ENCODE measurements around the gene CFDP1.

CFDP1 gene

DNA sequence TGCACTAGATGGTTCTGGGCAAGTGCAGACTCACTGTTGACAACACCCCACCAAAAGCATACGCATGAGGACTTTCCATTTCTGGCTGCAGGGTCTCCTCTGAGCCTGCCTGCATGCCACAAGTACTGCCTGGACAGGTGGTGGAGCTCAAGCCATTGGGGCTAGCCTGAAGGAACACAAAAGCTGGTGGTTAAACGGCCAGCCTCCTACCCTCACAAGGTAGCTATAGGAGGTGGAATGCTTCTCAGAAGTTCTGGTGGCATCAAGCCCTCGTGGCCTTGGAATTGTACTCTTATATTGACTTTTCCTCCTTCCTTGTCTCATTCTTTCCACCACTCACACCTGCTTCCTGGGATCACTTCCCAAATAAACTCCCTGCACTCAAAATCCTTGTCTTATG, 125.3 kb downstream of the CFDP1 start:
- Histone ChIP-seq H3K9me3 (ENCODE audit: control insufficient read depth, insufficient read depth, low read length) (no peaks in the 10 kb centered on the region), H3K4me2 (ENCODE audit: low read length) (no peak overlapping the region), H3K4me3 (ENCODE audit: low read length) (no peak overlapping the region), H3K27ac (ENCODE audit: low read depth, low read length) (no peak overlapping the region), H3K79me2 (ENCODE audit: control insufficient read depth, low read length) (no peaks in the 10 kb centered on the region), H3F3A (ENCODE audit: control insufficient read depth, insufficient read depth) (no peaks in the 10 kb centered on the region), H3K27me3 (ENCODE audit: control insufficient read depth, low read length) (no peaks in the 10 kb centered on the region), H4K20me1 (ENCODE audit: control insufficient read depth, insufficient read depth, low read depth, low read length) (0 out of 2 replicates have a peak, but pooled peaks cover 2% of the 10 kb centered on the region), H3K36me3 (ENCODE audit: control insufficient read depth, low read length) (peaks cover 14% of the 10 kb centered on the region), H3K4me1 (ENCODE audit: control insufficient read depth, low read length) (0 out of 2 replicates have a peak, but pooled peaks cover 3% of the 10 kb centered on the region), H3K9me2 (replicated peaks; ENCODE audit: control insufficient read depth, low read length) (no peaks in the 10 kb centered on the region)
- TF ChIP-seq EZH2phosphoT487 (IDR thresholded peaks at IDR 0.05; ENCODE audit: borderline replicate concordance, low read length): no peak
- TF ChIP-seq, protein P1, sequence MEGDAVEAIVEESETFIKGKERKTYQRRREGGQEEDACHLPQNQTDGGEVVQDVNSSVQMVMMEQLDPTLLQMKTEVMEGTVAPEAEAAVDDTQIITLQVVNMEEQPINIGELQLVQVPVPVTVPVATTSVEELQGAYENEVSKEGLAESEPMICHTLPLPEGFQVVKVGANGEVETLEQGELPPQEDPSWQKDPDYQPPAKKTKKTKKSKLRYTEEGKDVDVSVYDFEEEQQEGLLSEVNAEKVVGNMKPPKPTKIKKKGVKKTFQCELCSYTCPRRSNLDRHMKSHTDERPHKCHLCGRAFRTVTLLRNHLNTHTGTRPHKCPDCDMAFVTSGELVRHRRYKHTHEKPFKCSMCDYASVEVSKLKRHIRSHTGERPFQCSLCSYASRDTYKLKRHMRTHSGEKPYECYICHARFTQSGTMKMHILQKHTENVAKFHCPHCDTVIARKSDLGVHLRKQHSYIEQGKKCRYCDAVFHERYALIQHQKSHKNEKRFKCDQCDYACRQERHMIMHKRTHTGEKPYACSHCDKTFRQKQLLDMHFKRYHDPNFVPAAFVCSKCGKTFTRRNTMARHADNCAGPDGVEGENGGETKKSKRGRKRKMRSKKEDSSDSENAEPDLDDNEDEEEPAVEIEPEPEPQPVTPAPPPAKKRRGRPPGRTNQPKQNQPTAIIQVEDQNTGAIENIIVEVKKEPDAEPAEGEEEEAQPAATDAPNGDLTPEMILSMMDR (IDR thresholded peaks at IDR 0.05; ENCODE audit: low read depth, low read length, poor library complexity, severe bottlenecking): no peak

DNA sequence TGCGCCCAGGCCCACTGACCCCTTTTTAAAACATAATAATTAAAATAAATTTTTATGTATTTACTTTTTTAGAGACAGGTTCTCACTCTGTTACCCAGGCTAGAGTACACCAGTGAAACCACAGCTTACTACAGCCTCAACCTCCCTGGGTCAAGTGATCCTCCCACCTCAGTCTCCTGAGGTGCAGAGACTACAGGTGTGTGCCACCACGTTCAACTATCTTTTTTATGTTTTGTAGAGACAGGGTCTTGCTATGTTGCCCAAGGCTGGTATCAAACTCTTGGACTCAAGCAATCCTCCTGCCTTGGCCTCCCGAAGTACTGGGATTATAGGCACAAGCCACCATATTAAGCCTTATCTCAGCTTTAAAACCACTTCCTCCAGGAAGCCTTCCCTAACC, 125.8 kb downstream of the CFDP1 start:
- no peaks in the 10 kb centered on the region for H3K9me3 ChIP-seq (ENCODE audit: control insufficient read depth, insufficient read depth, low read length)
- 0 out of 2 replicates have a peak, but pooled peaks cover 2% of the 10 kb centered on the region for H4K20me1 ChIP-seq (ENCODE audit: control insufficient read depth, insufficient read depth, low read depth, low read length)
- peaks cover 14% of the 10 kb centered on the region for H3K36me3 ChIP-seq (ENCODE audit: control insufficient read depth, low read length)
- H3K79me2 ChIP-seq (ENCODE audit: control insufficient read depth, low read length): no peaks in the 10 kb centered on the region
- H3K4me2 ChIP-seq (ENCODE audit: low read length): no peak overlapping the region
- H3K4me3 ChIP-seq (ENCODE audit: low read length): no peak overlapping the region
- H3F3A ChIP-seq (ENCODE audit: control insufficient read depth, insufficient read depth): no peaks in the 10 kb centered on the region
- no peaks in the 10 kb centered on the region for H3K27me3 ChIP-seq (ENCODE audit: control insufficient read depth, low read length)
- TF ChIP-seq EZH2phosphoT487 (IDR thresholded peaks at IDR 0.05; ENCODE audit: borderline replicate concordance, low read length): no peak
- TF ChIP-seq, protein P1 (IDR thresholded peaks at IDR 0.05; ENCODE audit: low read depth, low read length, poor library complexity, severe bottlenecking): no peak
- no peak overlapping the region for H3K27ac ChIP-seq (ENCODE audit: low read depth, low read length)
- no peaks in the 10 kb centered on the region for H3K9me2 ChIP-seq (replicated peaks; ENCODE audit: control insufficient read depth, low read length)
- 0 out of 2 replicates have a peak, but pooled peaks cover 3% of the 10 kb centered on the region for H3K4me1 ChIP-seq (ENCODE audit: control insufficient read depth, low read length)

- Histone ChIP-seq H3F3A (ENCODE audit: control insufficient read depth, insufficient read depth) (no peaks in the 10 kb centered on the region), H4K20me1 (ENCODE audit: control insufficient read depth, insufficient read depth, low read depth, low read length) (0 out of 2 replicates have a peak, but pooled peaks cover 2% of the 10 kb centered on the region), H3K4me3 (ENCODE audit: low read length) (no peak overlapping the region), H3K36me3 (ENCODE audit: control insufficient read depth, low read length) (peaks cover 14% of the 10 kb centered on the region), H3K79me2 (ENCODE audit: control insufficient read depth, low read length) (no peaks in the 10 kb centered on the region), H3K4me1 (ENCODE audit: control insufficient read depth, low read length) (0 out of 2 replicates have a peak, but pooled peaks cover 3% of the 10 kb centered on the region), H3K27ac (ENCODE audit: low read depth, low read length) (no peak overlapping the region), H3K27me3 (ENCODE audit: control insufficient read depth, low read length) (no peaks in the 10 kb centered on the region), H3K4me2 (ENCODE audit: low read length) (no peak overlapping the region), H3K9me2 (replicated peaks; ENCODE audit: control insufficient read depth, low read length) (no peaks in the 10 kb centered on the region), H3K9me3 (ENCODE audit: control insufficient read depth, insufficient read depth, low read length) (no peaks in the 10 kb centered on the region)
- no peak for TF ChIP-seq EZH2phosphoT487 (IDR thresholded peaks at IDR 0.05; ENCODE audit: borderline replicate concordance, low read length)
- TF ChIP-seq, protein P1 (IDR thresholded peaks at IDR 0.05; ENCODE audit: low read depth, low read length, poor library complexity, severe bottlenecking): no peak
Observed at GRCh38 chr16:75306099-75306762, 127.1 kb downstream of the CFDP1 start.

Data from DOHH2 (cell line).